Epithelial cell of proximal tubule (primary cell): ENCODE results near the gene UBL3. TPM values are rescaled to one million over a fixed set of nuclear protein-coding genes. Genes with fewer than 3 reads are reported as not detected.

ENCODE experiments used
- DNase-seq: peaks from one replicate; pipeline ENCODE4 v3.0.0-alpha.2; 2011; ENCODE audit warnings: low read depth
- H3K4me3 ChIP-seq: 2 replicates; pipeline ENCODE4 v1.5.1; 2011; ENCODE audit warnings: low read depth, mild to moderate bottlenecking, low read length
- total RNA-seq: library from RNA; depleted of rRNA; stranded (reverse); fragments of >200 nt; gene quantifications from 2 replicates; pipeline ENCODE4 v1.2.3, GENCODE V29; 2015
- TF ChIP-seq, protein P1 (sequence below): conservative IDR thresholded peaks from 2 replicates; pipeline ENCODE4 v1.5.1; 2012; ENCODE audit warnings: low read depth, mild to moderate bottlenecking, low read length

UBL3 gene
- total RNA-seq, 1 donor from 2014 or later = 10.0 TPM

DNA sequence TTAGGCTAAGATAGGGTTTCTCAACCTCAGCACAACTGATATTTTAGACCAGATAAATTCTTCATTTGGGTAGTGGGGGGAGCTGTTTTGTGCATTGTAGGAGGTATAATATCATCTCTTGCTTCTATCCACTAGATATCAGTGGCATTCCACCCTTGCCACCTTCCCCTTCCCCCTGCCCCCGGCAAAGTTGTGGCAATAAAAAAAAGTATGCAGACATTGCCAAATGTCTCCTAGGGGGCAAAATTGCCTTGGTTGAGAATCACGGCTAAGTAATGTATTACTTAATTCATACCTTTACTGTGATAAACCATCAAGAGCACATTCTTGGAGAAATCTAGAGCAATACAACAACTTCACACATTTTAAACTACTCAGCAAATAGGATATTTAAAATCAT is 51.4 kb downstream of the UBL3 start:
- TF ChIP-seq, protein P1, sequence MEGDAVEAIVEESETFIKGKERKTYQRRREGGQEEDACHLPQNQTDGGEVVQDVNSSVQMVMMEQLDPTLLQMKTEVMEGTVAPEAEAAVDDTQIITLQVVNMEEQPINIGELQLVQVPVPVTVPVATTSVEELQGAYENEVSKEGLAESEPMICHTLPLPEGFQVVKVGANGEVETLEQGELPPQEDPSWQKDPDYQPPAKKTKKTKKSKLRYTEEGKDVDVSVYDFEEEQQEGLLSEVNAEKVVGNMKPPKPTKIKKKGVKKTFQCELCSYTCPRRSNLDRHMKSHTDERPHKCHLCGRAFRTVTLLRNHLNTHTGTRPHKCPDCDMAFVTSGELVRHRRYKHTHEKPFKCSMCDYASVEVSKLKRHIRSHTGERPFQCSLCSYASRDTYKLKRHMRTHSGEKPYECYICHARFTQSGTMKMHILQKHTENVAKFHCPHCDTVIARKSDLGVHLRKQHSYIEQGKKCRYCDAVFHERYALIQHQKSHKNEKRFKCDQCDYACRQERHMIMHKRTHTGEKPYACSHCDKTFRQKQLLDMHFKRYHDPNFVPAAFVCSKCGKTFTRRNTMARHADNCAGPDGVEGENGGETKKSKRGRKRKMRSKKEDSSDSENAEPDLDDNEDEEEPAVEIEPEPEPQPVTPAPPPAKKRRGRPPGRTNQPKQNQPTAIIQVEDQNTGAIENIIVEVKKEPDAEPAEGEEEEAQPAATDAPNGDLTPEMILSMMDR = no peak
- no peak for DNase-seq

GRCh38 chr13:29791997-29792780 is 58.2 kb downstream of the UBL3 start:
- no peak for DNase-seq
- no peak overlapping the region for H3K4me3 ChIP-seq
- TF ChIP-seq, protein P1 = no peak

More for the DNA sequence above, 51.4 kb downstream of the UBL3 start:
- no peak overlapping the region for H3K4me3 ChIP-seq

- H3K4me3 ChIP-seq = no peak overlapping the region
- DNase-seq = no peak
- TF ChIP-seq, protein P1 = no peak
These were observed 58.9 kb downstream of the UBL3 start for GRCh38 chr13:29791508-29791907.

DNA sequence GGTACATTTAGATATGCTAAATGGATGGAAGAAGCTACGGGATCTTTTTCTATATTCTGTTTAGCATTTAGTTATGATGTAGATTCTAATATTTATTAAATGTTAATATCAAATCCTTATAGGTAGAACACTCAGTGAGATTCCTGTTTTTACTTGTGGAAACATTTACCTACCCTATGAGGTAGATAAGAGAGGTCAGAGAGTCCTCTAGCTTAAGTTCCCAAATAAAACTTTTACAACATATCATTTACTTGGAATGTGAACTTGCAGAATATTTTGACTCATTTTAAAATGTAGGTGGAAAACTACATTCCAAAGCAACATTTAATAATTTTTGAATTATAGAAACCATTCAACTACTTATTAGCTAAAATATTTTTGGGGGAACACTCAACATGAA is 63.7 kb downstream of the UBL3 start:
- no peak for DNase-seq
- TF ChIP-seq, protein P1 = no peak

GRCh38 chr13:29785978-29786377 is 64.4 kb downstream of the UBL3 start:
- H3K4me3 ChIP-seq = no peak overlapping the region
- DNase-seq = no peak
- TF ChIP-seq, protein P1 = no peak

More for the DNA sequence above, 63.7 kb downstream of the UBL3 start:
- H3K4me3 ChIP-seq = no peak overlapping the region

GRCh38 chr13:29782798-29783197 is 67.6 kb downstream of the UBL3 start:
- DNase-seq = no peak
- TF ChIP-seq, protein P1 = no peak
- H3K4me3 ChIP-seq = no peak overlapping the region

DNA sequence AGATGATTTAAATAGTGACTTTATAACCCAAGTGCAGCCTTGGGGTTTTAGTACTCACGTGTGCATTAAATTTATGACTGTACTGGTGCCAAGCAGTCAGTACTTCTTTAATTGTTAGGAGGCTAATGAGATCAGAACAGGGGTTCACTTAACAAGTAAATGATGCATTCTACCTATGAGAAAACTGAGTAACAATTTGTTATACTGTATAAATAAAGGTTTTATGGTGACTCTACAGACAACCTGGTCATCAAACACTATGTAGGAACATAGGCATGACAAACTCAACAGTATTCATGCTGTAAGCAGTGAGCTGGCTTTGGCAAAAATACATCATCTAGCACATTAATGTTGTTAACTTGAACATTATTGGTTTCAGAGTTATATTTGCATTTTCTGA is 75.6 kb downstream of the UBL3 start:
- no peak for DNase-seq
- TF ChIP-seq, protein P1 = no peak
- H3K4me3 ChIP-seq = no peak overlapping the region
